HEK293 (cell line): ENCODE data around the gene VPS29.

ENCODE experiments used
- CTCF ChIP-seq: fragments of 450-650 bp; formaldehyde crosslinking; IDR thresholded peaks from 2 replicates; pipeline ENCODE4 v1.5.1; 2016; ENCODE audit warnings: missing biosample characterization, missing genetic modification characterization
- RBAK ChIP-seq: fragments of 450-650 bp; formaldehyde crosslinking; IDR thresholded peaks from 2 replicates; pipeline ENCODE4 v1.5.1; 2016; ENCODE audit warnings: missing biosample characterization, missing genetic modification characterization
- SP7 ChIP-seq: fragments of 450-650 bp; formaldehyde crosslinking; IDR thresholded peaks from 2 replicates; pipeline ENCODE4 v1.5.1; 2016; ENCODE audit warnings: missing biosample characterization, missing genetic modification characterization
- YY1 ChIP-seq: fragments of 450-650 bp; formaldehyde crosslinking; IDR thresholded peaks from 2 replicates; pipeline ENCODE4 v1.5.1; 2018; ENCODE audit warnings: missing biosample characterization, missing genetic modification characterization
- ZBTB21 ChIP-seq: fragments of 450-650 bp; formaldehyde crosslinking; IDR thresholded peaks from 2 replicates; pipeline ENCODE4 v1.5.1; 2017; ENCODE audit warnings: missing biosample characterization, missing genetic modification characterization
- ZNF169 ChIP-seq: fragments of 450-650 bp; formaldehyde crosslinking; IDR thresholded peaks from 2 replicates; pipeline ENCODE4 v1.5.1; 2016; ENCODE audit warnings: missing biosample characterization, missing genetic modification characterization
- ZNF174 ChIP-seq: fragments of 450-650 bp; formaldehyde crosslinking; IDR thresholded peaks from 2 replicates; pipeline ENCODE4 v1.5.0; 2017; ENCODE audit warnings: missing biosample characterization, mild to moderate bottlenecking, missing genetic modification characterization
- ZNF266 ChIP-seq: fragments of 450-650 bp; formaldehyde crosslinking; IDR thresholded peaks from 2 replicates; pipeline ENCODE4 v1.5.1; 2016; ENCODE audit warnings: missing biosample characterization, missing genetic modification characterization, low read depth
- ZNF292 ChIP-seq: fragments of 450-650 bp; formaldehyde crosslinking; IDR thresholded peaks from 2 replicates; pipeline ENCODE4 v1.5.1; 2016; ENCODE audit warnings: low read depth, missing biosample characterization, missing genetic modification characterization, borderline replicate concordance
- ZNF311 ChIP-seq: fragments of 450-650 bp; formaldehyde crosslinking; IDR thresholded peaks from 2 replicates; pipeline ENCODE4 v1.5.1; 2017; ENCODE audit warnings: missing biosample characterization, missing genetic modification characterization, borderline replicate concordance
- ZNF549 ChIP-seq: fragments of 450-650 bp; IDR thresholded peaks from 2 replicates; pipeline ENCODE4 v1.5.1; 2018; ENCODE audit warnings: missing biosample characterization, missing genetic modification characterization, mild to moderate bottlenecking, inconsistent platforms, moderate library complexity
- ZNF670 ChIP-seq: fragments of 450-650 bp; formaldehyde crosslinking; IDR thresholded peaks from 2 replicates; pipeline ENCODE4 v1.5.1; 2016; ENCODE audit warnings: missing biosample characterization, missing genetic modification characterization, low read depth
- ZNF704 ChIP-seq: fragments of 450-650 bp; formaldehyde crosslinking; IDR thresholded peaks from 2 replicates; pipeline ENCODE4 v1.5.1; 2016; ENCODE audit warnings: missing biosample characterization, missing genetic modification characterization

GRCh38 chr12:110498984-110499706 is 2.8 kb downstream of the VPS29 start:
- TF ChIP-seq ZNF174 (tag by site-specific recombination), result no peak
- no peak for TF ChIP-seq ZNF311 (tag by site-specific recombination)
- TF ChIP-seq ZNF704 (tag by site-specific recombination), result no peak
- TF ChIP-seq YY1 (tag by site-specific recombination), result no peak
- no peak for TF ChIP-seq CTCF (tag by site-specific recombination)
- TF ChIP-seq RBAK, result no peak
- TF ChIP-seq ZBTB21 (tag by site-specific recombination), result no peak
- TF ChIP-seq SP7, result 0 out of 2 replicates have a peak, but pooled peaks have one; percentile 35
- no peak for TF ChIP-seq ZNF549 (tag by site-specific recombination)
- TF ChIP-seq ZNF169 (tag by site-specific recombination), result no peak
- TF ChIP-seq ZNF670, result no peak
- no peak for TF ChIP-seq ZNF266 (tag by site-specific recombination)
- no peak for TF ChIP-seq ZNF292 (tag by site-specific recombination)
